CD4-positive, alpha-beta T cell treated with Interleukin-12 subunit alpha and Interleukin-12 subunit beta, for 1 hour (primary cell): ENCODE measurements around the gene MMP20.

Source experiments
- DNase-seq: peaks from one replicate; pipeline ENCODE4 v3.0.0-alpha.2; 2020

Gene MMP20

DNA sequence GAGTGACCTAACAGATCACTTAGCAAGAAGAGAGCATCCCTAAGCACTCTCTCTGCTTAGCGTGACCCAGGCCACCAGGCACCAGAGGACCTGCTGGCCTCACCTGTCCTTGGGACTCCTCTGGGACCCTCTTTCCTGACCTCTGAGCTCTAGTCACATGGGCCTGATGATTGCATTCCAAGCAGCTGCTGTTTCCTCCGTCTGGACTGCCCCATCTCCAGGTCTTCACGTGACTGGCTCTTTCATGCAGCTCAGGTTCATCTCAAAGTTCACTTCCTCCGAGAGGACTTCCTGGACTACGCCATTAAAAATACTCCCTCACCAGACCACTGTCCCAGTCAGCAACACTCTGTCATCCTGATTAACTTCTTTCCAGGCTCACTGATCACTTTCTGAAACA lies 2.9 kb downstream of the MMP20 start:
- no peak for DNase-seq

DNA sequence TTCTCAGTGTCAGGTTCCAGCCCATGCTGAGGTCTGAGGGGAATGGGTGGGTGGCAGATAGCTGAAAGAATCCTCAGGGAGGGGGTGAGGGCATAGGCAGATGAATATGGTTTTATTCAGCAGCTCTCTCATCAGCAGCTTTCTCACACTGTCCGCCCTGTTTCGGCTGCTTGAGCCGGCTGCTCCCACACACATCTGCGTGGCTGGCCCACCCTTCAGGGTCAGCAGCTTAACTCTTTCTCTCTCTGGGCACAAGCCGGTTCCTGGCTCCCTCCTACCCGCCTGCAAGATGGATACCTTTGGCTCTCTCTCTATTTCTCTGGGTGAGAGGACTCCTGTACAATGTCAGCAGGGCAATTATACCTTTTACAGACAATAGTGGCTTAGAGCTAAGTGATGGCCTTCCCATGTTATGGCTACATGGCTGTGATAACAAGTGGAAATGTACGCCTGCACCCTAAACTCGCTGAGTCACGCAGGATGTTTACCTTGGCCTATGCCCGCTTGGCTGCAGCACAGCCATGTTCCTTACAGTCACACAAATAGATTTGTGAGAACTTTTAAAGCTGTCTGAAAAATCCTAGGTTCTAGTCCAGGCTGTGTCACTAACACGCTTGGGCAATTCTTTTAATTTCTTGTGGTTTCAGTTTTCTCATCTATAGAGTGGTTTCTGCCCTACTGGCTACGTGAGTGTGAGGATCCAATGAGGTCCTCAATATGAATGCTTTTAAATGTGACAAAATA lies 4.1 kb downstream of the MMP20 start:
- no peak for DNase-seq

DNA sequence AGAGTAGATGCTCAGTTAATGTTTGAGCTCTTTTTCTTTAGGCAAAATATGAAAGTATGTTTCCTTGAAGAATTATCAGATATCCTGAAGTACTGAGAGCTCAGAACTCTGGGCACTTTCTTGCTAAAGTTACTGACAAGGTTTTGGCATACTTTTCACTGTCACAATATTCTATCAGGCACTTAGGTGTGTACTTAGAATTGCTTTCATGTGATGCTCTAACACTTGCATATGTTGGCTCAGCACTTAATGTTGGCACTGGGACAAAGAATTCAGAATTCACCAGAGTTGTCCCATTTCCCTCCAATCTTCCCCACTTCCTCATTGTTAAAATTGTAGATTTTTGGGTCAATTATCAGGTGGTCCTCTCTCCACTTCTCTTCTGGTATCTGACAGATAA lies 5.0 kb downstream of the MMP20 start:
- no peak for DNase-seq

- DNase-seq = no peak
Observed at GRCh38 chr11:102617466-102618008, 7.6 kb downstream of the MMP20 start.

DNA sequence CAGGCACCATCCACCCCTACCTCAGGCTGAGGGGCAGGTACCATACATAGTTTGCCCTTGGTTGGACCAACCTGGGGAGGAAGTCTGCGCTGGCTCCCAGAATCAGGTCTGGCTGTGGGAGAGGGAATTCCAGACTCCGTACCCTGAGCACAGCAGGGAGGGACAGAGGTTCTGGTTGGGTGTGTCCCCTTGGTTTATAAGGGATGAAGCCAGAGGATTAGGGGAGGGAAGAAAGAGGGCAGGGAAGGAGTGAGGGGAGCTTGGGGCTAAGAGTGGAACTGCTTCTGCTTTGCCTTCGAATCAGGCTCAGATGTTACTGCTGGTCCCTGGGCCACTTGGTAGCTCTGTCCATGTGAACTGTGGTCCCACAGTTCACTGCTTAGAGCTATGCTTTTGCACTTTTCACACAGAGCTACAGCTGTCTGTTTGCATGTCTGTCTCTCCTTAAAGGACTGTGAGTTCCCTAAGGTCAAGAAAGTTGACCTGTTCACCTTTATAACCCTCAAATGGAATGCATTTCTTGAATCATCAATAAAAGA lies 9.2 kb downstream of the MMP20 start:
- DNase-seq = no peak

DNA sequence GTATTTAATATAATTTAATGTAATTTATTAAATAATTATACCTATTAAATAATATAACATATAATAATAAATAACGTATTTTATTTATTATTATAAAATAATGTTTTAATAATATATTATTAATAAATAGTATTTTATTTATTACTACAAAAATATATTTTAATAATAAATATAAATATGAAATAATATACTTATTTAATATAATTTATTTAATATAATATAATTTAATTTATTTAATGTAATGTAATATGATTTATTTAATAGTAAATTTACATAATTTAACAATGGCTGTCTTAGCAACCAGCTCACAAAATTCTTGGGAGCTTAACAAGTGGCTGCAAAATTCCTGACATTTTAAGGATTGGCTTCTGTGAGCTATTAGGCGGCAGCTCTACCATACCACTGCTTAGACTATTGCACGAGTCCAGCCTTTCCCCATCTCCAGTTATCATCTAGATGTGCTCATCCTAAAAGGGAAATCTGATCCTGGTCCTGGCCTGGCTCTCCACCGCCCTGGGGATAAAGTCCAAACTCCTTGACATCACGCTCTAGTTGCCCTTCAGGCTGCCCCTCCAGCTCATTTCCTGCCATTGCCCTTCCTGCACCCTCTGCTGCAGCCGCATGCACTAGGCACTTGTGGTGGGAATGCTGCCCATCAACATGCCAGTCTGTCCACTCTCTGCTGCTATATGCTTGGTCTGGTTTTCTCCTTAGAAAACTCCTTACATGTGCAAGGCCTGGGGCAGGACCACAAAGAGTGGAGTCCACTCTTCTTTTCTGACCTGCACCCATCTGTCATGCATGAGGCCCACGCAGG lies 9.8 kb downstream of the MMP20 start:
- DNase-seq = no peak

GRCh38 chr11:102614485-102614884 lies 10.6 kb downstream of the MMP20 start:
- no peak for DNase-seq

DNA sequence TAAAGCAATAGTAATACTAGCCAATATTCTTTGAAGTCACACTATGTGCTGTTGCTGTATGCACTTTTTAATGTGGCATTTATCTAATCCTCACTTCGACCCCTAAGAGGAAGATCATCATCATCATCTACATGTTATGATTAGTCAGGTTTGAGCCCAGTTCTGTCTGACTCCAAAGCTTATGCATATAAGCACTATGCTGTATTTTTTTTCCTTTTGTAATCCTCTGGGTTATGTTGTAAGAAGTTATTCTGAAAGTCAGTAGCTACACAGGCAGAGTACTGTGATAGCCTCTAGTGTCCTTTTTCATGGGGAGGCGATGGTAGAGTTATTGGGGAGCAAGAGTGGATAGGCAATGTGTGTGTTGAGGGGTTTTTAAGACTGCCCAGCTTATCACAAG lies 11.1 kb downstream of the MMP20 start:
- DNase-seq = no peak

GRCh38 chr11:102613450-102613849 lies 11.7 kb downstream of the MMP20 start:
- DNase-seq = no peak

GRCh38 chr11:102611291-102611690 lies 13.8 kb downstream of the MMP20 start:
- DNase-seq = no peak

- DNase-seq = no peak
Observed at GRCh38 chr11:102610200-102610599, 14.9 kb downstream of the MMP20 start.

DNA sequence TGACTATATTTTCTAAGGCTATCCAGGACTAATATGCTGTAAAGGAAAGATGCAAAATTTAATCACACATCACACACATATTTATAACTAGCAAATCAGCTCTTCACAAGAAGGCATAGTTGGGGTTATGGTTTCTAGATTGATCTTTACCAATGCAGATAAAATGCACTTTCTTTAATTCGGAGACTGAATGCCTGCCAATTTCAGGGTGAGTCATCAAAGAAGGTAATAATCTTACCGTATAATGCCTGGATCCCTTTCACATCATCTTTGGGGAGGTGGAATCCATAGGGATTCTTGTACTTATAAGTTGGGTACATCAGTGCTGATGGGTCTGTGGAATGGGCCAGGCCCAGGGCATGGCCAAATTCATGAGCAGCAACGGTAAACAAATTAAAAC lies 16.4 kb downstream of the MMP20 start:
- DNase-seq = no peak

- DNase-seq = no peak
Observed at GRCh38 chr11:102604875-102605274, 20.3 kb downstream of the MMP20 start.

DNA sequence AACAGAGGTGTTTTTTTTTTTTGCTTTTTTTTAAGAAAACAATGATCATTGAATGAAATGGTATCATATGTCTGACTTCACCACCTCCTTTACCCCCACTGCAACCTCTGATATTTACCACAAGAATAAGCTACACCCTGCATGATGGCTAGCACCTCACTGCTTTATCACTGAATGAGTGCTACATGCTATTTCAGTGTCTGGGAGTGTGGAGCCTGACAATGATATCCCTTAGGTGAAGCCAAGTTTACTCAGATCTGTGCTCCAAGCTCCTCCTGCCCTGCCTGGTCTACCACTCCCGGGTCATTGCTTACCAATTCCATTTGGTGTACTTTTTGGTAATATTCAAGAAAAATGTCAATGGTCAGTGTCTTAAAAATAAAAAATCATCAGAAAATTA lies 21.1 kb downstream of the MMP20 start:
- DNase-seq = no peak

DNA sequence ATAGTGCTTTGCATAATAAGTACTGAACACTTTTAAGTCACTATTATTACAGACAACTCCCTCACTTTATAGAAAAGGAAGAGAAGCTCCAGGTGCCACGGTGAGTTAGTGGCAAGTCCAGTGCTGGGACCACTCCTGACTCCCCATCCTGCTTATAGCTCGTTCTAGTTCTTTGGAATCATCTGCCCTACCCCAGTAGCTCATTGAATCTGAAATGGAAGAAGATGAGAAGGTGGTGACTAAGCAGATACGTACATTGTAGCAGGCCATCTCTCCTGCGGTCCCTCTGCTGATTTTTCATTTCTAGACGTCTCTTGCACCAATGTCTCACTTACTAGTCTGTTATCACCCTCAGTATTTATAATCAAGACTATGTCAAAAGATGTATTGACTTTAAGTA lies 21.6 kb downstream of the MMP20 start:
- DNase-seq = no peak

DNA sequence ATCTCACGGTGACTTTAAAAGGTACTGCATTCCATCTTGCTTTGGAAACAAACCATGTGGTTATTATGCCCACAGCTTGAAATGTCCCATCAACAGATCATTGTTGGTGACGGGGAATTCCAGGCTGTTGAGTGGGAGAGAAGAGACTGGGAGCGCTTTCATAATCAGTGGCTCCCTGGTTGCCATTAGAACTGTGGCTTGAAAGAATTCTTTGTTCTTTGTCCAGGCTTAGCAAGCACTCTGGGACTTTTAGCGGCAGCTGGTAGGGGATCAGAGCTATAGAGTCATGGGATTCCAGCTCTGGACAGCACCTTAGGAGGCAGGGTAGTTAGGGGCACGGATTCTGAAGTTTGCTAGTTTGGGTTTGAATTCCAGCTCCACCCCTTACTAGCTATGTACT lies 22.0 kb downstream of the MMP20 start:
- no peak for DNase-seq

GRCh38 chr11:102600666-102601065 lies 24.5 kb downstream of the MMP20 start:
- no peak for DNase-seq

GRCh38 chr11:102599642-102600261 lies 25.4 kb downstream of the MMP20 start:
- DNase-seq = no peak

GRCh38 chr11:102598272-102598671 lies 26.9 kb downstream of the MMP20 start:
- DNase-seq = no peak

GRCh38 chr11:102596578-102596977 lies 28.6 kb downstream of the MMP20 start:
- no peak for DNase-seq

GRCh38 chr11:102592634-102593581 lies 32.2 kb downstream of the MMP20 start:
- DNase-seq = no peak

- DNase-seq = no peak
Observed at GRCh38 chr11:102592131-102592530, 33.0 kb downstream of the MMP20 start.
